ENCODE measurements around the gene KCNJ10.

DNA sequence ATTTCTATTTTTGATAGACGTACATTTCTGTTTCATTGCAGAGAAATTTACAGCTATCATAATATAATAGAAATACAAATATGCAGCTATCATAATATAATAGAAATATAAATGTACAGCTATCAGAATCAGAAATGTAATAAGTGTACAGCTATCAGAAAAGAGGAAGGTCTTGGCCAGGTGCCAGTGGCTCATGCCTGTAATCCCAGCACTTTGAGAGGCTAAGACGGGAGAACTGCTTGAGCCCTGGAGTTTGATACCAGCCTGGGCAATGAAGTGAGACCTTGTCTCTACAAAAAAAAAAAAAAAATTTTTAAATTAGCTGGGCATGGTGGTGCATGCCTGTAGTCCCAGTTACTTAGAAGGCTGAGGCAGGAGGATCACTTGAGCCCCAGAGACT lies 76.0 kb downstream of the KCNJ10 start:
- TF ChIP-seq, protein P1, sequence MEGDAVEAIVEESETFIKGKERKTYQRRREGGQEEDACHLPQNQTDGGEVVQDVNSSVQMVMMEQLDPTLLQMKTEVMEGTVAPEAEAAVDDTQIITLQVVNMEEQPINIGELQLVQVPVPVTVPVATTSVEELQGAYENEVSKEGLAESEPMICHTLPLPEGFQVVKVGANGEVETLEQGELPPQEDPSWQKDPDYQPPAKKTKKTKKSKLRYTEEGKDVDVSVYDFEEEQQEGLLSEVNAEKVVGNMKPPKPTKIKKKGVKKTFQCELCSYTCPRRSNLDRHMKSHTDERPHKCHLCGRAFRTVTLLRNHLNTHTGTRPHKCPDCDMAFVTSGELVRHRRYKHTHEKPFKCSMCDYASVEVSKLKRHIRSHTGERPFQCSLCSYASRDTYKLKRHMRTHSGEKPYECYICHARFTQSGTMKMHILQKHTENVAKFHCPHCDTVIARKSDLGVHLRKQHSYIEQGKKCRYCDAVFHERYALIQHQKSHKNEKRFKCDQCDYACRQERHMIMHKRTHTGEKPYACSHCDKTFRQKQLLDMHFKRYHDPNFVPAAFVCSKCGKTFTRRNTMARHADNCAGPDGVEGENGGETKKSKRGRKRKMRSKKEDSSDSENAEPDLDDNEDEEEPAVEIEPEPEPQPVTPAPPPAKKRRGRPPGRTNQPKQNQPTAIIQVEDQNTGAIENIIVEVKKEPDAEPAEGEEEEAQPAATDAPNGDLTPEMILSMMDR (IDR thresholded peaks at IDR 0.05; ENCODE audit: insufficient read depth, low read depth, low read length) = no peak
- no peak for TF ChIP-seq EZH2 (IDR thresholded peaks at IDR 0.05; ENCODE audit: insufficient read depth, low read length)

Data from astrocyte (in vitro differentiated cells and primary cell).